ENCODE measurements around the gene DYNC2LI1.

Gene DYNC2LI1

DNA sequence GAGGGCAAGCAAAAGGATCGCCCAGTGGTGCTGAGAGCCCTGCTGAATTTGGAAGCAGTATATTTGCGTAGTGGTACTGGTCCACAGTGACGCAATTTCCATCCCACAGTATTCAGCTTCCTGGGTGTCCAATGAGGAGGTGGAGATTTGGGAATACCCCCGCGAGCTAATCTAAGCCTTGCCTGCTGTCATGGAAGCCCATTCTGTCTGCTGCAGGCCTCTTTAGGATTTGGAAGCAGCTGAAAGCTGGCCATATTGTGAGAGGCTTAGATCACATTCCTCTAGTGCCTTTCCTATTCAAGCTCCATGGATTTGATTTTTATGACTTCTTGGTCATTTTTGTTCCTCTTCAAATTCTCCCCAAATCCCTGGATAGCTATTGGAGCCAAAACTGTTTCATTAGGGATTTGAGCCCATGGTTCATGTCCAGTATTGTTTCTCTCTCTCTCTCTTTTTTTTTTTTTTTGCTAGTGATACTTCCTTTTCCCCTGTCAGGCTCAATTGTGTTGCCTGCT is 22.3 kb upstream of the DYNC2LI1 start:
- Mint-ChIP-seq H3K27ac (no peak overlapping the region), H3K4me1 (no peaks in the 10 kb centered on the region), H3K27me3 (no peaks in the 10 kb centered on the region), H3K4me3 (no peak overlapping the region), H3K36me3 (no peaks in the 10 kb centered on the region), H3K9me3 (no peaks in the 10 kb centered on the region)

DNA sequence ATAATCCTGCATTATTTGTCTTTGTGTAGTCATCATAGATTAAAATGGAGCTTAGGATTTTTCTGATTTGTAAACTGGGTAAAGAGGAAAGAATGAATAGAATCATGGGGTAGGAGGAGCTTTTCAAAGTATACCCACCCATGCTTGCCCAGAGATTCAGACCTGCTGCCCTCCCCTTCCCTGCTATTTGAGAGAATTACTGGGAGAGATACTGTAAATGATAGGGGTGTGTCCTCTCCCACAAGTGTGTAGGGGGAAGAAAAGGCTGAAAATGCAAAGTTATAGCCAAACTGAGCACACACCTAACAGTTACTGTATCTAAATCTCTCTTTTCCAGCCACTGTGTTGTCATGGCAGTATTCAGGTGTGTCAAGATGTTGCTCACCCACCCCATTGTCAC is 21.5 kb upstream of the DYNC2LI1 start:
- Mint-ChIP-seq H3K4me3 (no peak overlapping the region), H3K27me3 (peaks cover 1% of the 10 kb centered on the region), H3K4me1 (no peaks in the 10 kb centered on the region), H3K9me3 (no peaks in the 10 kb centered on the region), H3K36me3 (no peaks in the 10 kb centered on the region), H3K27ac (no peak overlapping the region)

- Mint-ChIP-seq H3K9me3 (no peaks in the 10 kb centered on the region), H3K4me1 (no peaks in the 10 kb centered on the region), H3K27ac (no peak overlapping the region), H3K27me3 (peaks cover 1% of the 10 kb centered on the region), H3K4me3 (no peak overlapping the region), H3K36me3 (no peaks in the 10 kb centered on the region)
These were observed 19.7 kb upstream of the DYNC2LI1 start for GRCh38 chr2:43754180-43754579.

DNA sequence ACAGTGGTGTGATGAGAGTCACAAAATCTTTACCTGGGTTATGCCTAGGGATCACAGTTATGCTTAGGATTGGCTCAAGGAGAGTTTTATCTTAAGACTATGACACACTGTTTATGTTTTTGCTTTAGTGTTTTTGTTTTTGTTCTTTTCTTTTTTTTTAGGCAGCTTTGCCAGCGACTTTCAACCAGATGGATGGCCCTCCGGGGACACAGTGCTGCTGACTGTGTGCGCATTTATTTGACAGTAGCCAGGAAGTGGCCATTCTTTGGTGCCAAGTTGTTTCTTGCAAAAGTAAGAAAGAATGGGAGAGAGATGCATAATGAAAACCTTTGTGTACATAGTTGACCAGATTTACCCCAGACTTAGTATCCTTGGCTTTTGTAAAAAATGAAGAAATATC is 15.1 kb upstream of the DYNC2LI1 start:
- Mint-ChIP-seq H3K9me3 (no peaks in the 10 kb centered on the region), H3K36me3 (no peaks in the 10 kb centered on the region), H3K27me3 (peaks cover 1% of the 10 kb centered on the region), H3K4me1 (no peaks in the 10 kb centered on the region), H3K27ac (no peak overlapping the region), H3K4me3 (no peak overlapping the region)

DNA sequence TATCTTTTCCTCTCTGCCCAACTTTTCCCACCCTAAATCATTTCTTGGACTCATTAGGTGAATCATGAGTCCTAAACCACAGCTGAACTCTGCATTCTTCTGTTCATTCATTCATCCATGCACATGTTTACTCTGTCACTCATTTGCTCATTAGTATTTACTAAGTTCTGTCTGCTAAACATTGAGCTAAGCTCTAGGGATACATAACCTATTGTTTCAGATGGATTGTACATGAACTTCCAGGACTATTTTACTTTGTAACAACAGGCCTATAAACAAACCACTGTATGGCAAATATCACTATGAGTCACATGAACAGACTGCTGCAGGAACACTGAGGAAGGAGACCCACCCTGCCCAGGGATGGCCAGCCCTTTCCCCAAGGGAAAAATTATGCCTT is 14.6 kb upstream of the DYNC2LI1 start:
- Mint-ChIP-seq H3K27ac (no peak overlapping the region), H3K27me3 (peaks cover 1% of the 10 kb centered on the region), H3K4me3 (no peak overlapping the region), H3K4me1 (no peaks in the 10 kb centered on the region), H3K9me3 (no peaks in the 10 kb centered on the region), H3K36me3 (no peaks in the 10 kb centered on the region)

GRCh38 chr2:43762286-43762685 is 11.6 kb upstream of the DYNC2LI1 start:
- no peaks in the 10 kb centered on the region for H3K9me3 Mint-ChIP-seq
- H3K27ac Mint-ChIP-seq: no peak overlapping the region
- no peak overlapping the region for H3K4me3 Mint-ChIP-seq
- no peaks in the 10 kb centered on the region for H3K4me1 Mint-ChIP-seq
- H3K36me3 Mint-ChIP-seq: no peaks in the 10 kb centered on the region
- H3K27me3 Mint-ChIP-seq: no peaks in the 10 kb centered on the region

DNA sequence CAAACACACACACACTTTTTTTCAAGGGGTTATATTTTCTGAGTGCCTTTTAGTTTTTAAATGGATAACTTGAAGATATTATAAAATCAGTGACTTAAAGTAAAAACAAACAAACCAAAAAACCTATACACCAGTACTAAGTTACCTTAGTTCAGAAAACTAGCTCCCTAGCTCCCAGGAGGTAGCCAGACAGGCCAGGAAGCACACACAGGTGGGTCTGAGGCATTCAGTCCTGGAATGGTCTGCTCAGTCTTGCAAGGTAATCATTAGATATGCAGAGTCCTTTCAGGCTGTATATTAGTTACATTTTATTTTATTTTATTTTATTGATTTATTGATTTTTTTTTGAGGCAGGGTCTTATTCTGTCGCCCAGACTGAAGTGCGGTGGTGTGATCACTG is 10.7 kb upstream of the DYNC2LI1 start:
- H3K9me3 Mint-ChIP-seq: no peaks in the 10 kb centered on the region
- no peaks in the 10 kb centered on the region for H3K4me1 Mint-ChIP-seq
- H3K36me3 Mint-ChIP-seq: no peaks in the 10 kb centered on the region
- no peaks in the 10 kb centered on the region for H3K27me3 Mint-ChIP-seq
- no peak overlapping the region for H3K4me3 Mint-ChIP-seq
- H3K27ac Mint-ChIP-seq: no peak overlapping the region

DNA sequence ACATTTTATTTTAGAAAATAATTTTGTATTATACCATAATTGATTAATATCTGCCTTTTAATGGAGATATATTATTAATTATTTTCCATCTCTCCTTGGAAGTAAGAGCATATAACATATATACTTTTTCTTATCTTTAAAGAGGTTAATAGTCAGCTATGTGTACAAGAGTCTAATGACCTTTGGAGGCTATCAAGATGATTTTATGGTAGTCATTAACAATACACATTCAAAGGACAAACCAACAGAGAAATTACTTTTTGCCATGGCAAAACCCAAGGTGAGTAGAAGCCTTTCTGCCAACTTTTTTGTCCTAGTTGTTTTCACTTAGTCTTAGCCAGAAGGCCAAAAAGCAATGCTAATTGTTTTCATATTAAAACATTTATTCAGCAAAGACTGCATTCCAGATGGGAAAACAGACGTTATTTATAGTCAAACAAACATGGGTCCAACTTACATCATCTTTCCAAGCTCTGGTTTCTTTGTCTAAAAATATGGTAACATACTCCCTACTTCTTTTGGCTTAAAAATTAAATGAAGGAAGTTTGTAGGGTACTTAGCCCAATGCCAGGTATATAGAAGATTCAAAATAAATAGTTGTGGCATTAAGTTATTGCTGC is 9.6 kb upstream of the DYNC2LI1 start:
- Mint-ChIP-seq H3K9me3 (no peaks in the 10 kb centered on the region), H3K27me3 (no peaks in the 10 kb centered on the region), H3K4me3 (no peak overlapping the region), H3K4me1 (no peaks in the 10 kb centered on the region), H3K36me3 (no peaks in the 10 kb centered on the region), H3K27ac (no peak overlapping the region)

DNA sequence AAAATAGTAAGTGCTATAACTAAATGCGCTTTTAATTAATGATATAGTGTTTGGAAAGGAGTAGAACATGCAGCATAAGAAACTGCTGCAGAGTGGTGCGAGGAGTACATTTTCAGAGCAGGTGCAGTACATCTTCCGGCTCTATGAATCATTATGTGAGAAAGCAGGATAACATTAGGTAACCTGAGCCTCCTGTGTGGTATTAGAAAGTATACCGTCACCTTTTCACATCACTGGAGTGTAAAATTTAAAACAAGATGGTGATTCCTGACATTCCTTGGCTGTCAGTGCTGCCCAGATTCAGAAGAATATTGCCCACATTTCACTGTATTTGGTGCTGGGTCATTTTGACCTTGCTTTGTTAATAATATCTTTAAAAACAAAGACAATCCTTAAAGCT is 7.8 kb upstream of the DYNC2LI1 start:
- Mint-ChIP-seq H3K27ac (peak overlapping the region; percentile 23), H3K36me3 (no peaks in the 10 kb centered on the region), H3K4me3 (no peak overlapping the region), H3K4me1 (no peaks in the 10 kb centered on the region), H3K9me3 (no peaks in the 10 kb centered on the region), H3K27me3 (no peaks in the 10 kb centered on the region)

DNA sequence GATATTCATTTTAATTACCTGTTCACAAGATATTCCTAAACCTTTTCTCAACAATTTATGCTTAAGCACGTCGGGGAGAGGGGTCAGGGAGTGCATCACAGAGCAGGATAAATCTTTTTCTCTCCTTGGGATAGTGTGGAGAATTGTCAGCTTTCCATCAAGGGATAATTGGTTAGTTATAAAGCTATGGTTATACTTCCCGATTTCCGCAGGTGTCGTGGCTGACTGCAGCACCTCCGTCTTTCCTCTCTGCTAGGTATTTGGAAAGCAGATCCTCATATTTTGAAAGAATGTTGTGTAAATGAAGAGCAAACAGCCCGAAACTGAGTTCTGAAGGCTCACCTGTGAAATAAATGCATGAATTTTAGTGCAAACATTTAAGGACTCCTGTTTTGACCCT is 778 bp downstream of the DYNC2LI1 start:
- H3K9me3 Mint-ChIP-seq: no peaks in the 10 kb centered on the region
- peak overlapping the region; percentile 99 for H3K4me3 Mint-ChIP-seq
- H3K27me3 Mint-ChIP-seq: no peaks in the 10 kb centered on the region
- H3K36me3 Mint-ChIP-seq: peaks cover 6% of the 10 kb centered on the region
- peaks cover 28% of the 10 kb centered on the region for H3K4me1 Mint-ChIP-seq
- H3K27ac Mint-ChIP-seq: peak overlapping the region; percentile 11

DNA sequence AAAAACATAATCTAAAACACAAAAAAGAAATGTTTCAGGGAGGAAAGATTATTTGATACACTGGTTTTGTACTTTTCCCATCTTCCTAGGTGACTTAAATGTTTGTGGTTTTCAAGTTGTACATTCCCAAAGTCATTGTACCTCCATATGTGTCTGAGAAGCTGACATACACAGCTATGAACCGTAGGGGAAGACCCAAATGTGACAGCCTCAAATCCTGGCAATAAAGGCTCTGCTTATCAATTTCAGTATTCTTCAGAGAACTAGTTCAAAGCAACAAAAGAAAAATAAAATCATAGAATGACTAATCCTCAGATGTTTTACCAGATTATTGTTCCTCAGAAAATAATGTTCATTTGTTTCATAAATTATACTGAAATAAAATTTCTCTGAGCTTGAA is 2.5 kb downstream of the DYNC2LI1 start:
- Mint-ChIP-seq H3K27ac (no peak overlapping the region), H3K4me1 (peaks cover 28% of the 10 kb centered on the region), H3K9me3 (no peaks in the 10 kb centered on the region), H3K4me3 (no peak overlapping the region), H3K36me3 (peaks cover 10% of the 10 kb centered on the region), H3K27me3 (no peaks in the 10 kb centered on the region)

DNA sequence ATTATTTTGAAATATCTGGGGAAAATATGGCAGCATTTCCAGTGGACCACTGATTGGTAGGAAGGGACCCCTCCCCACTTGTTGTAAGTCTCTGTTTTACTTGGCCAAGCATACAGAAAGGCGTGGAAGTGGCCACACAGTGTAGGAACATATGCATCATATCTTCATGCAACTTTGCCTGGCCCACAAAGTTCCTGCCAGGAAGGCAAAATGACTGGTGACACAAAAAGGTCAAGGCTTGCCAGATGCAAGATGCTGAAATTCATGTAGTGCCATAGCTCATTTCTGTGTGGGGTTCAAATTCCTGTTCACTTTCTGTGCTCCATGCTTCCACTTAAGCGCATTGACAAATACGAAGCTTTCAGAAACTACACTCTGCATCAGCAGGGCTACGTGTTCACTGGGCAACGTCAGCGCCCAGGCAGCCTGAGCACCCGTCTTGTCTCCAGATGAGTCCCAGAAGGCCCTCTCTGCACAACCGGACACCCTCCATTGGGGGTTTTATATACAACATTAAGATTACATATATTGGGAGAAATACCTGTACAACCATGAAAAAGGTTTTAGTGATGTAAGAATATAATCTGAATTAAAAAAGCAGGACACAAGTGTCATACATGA is 3.6 kb downstream of the DYNC2LI1 start:
- Mint-ChIP-seq H3K27ac (no peak overlapping the region), H3K27me3 (no peaks in the 10 kb centered on the region), H3K4me1 (peaks cover 28% of the 10 kb centered on the region), H3K4me3 (no peak overlapping the region), H3K9me3 (no peaks in the 10 kb centered on the region), H3K36me3 (peaks cover 10% of the 10 kb centered on the region)

- no peaks in the 10 kb centered on the region for H3K27me3 Mint-ChIP-seq
- H3K4me1 Mint-ChIP-seq: peaks cover 26% of the 10 kb centered on the region
- no peak overlapping the region for H3K4me3 Mint-ChIP-seq
- peaks cover 10% of the 10 kb centered on the region for H3K36me3 Mint-ChIP-seq
- H3K27ac Mint-ChIP-seq: no peak overlapping the region
- H3K9me3 Mint-ChIP-seq: no peaks in the 10 kb centered on the region
These were observed 4.4 kb downstream of the DYNC2LI1 start for GRCh38 chr2:43778233-43778632.

DNA sequence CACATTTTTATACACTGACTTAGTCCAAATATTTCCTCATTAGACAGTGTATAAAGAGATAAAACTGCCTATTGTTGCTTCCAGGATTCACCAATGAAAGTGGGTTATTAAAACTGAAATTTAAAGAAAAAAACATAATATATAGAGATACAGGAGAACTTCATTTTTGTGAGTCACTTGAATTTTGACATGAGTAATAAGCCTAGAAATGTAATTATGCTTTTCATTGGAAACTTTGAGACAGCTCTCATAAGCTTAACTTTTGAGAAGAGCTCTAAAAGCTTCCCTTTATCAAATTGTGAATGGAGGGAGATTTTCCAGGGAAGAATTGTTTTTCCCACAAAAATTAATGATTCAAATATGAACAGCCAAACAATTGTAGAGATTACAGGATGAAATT is 14.1 kb downstream of the DYNC2LI1 start:
- H3K4me3 Mint-ChIP-seq: no peak overlapping the region

GRCh38 chr2:43788646-43789045 is 14.8 kb downstream of the DYNC2LI1 start:
- Mint-ChIP-seq H3K27me3 (no peaks in the 10 kb centered on the region), H3K4me3 (no peak overlapping the region), H3K9me3 (no peaks in the 10 kb centered on the region), H3K36me3 (peaks cover 6% of the 10 kb centered on the region), H3K4me1 (peaks cover 12% of the 10 kb centered on the region), H3K27ac (no peak overlapping the region)

More for the DNA sequence above, 14.1 kb downstream of the DYNC2LI1 start:
- Mint-ChIP-seq H3K9me3 (no peaks in the 10 kb centered on the region), H3K4me1 (peaks cover 12% of the 10 kb centered on the region), H3K36me3 (peaks cover 6% of the 10 kb centered on the region), H3K27me3 (no peaks in the 10 kb centered on the region), H3K27ac (peak overlapping the region; percentile 70)

GRCh38 chr2:43790147-43790546 is 16.3 kb downstream of the DYNC2LI1 start:
- H3K36me3 Mint-ChIP-seq: peaks cover 8% of the 10 kb centered on the region
- no peak overlapping the region for H3K27ac Mint-ChIP-seq
- H3K9me3 Mint-ChIP-seq: no peaks in the 10 kb centered on the region
- H3K4me3 Mint-ChIP-seq: no peak overlapping the region
- H3K4me1 Mint-ChIP-seq: peaks cover 12% of the 10 kb centered on the region
- H3K27me3 Mint-ChIP-seq: no peaks in the 10 kb centered on the region
